CD14-positive monocyte (primary cell): ENCODE measurements around the gene HTR7. TPM values are rescaled to one million over a fixed set of nuclear protein-coding genes. Genes with fewer than 3 reads are reported as not detected.

ENCODE experiments used
- DNase-seq, 3 donors: peaks; one replicate each; pipeline ENCODE4 v3.0.0-alpha.2; 2011 to 2022
- H2AFZ ChIP-seq: 2 replicates; pipeline ENCODE4 v1.6.0; 2012; ENCODE audit warnings: mild to moderate bottlenecking, low read depth, low read length, inconsistent platforms; ENCODE audit not compliant: insufficient read depth, poor library complexity, severe bottlenecking
- H3K27ac ChIP-seq, 2 donors: 1 replicate in 1 of 2; 2 replicates in 1 of 2; pipeline ENCODE4 v1.5.1; 2012 to 2013; ENCODE audit warnings: low read length in 2 of 2, control low read depth in 1 of 2, inconsistent platforms in 1 of 2, low read depth in 1 of 2, mild to moderate bottlenecking in 1 of 2
- H3K27me3 ChIP-seq, 2 donors: one replicate each; pipeline versions ENCODE4 v1.6.0 to v1.6.1; 2011 to 2013; ENCODE audit warnings: low read length in 2 of 2; ENCODE audit not compliant: control insufficient read depth in 2 of 2, insufficient read depth in 2 of 2
- H3K36me3 ChIP-seq, 2 donors: replicated peaks in 1 of 2; 1 replicate in 1 of 2; 2 replicates in 1 of 2; pipeline versions ENCODE4 v1.5.1 to v1.6.1; 2012 to 2013; ENCODE audit warnings: low read length in 2 of 2, control low read depth in 1 of 2, inconsistent platforms in 1 of 2, mild to moderate bottlenecking in 1 of 2; ENCODE audit not compliant: insufficient read depth in 2 of 2, control insufficient read depth in 1 of 2
- H3K4me1 ChIP-seq, 2 donors: 1 replicate in 1 of 2; 2 replicates in 1 of 2; pipeline versions ENCODE4 v1.5.1 to v1.6.1; 2012 to 2013; ENCODE audit warnings: low read length in 2 of 2, control low read depth in 1 of 2, inconsistent platforms in 1 of 2, mild to moderate bottlenecking in 1 of 2, moderate library complexity in 1 of 2; ENCODE audit not compliant: insufficient read depth in 2 of 2, control insufficient read depth in 1 of 2
- H3K4me2 ChIP-seq: replicated peaks from 2 replicates; pipeline ENCODE3; 2012; ENCODE audit warnings: low read length, moderate library complexity, mild to moderate bottlenecking; ENCODE audit not compliant: poor library complexity, severe bottlenecking; ENCODE audit errors: extremely low read depth
- H3K4me3 ChIP-seq, 3 experiments: fragments of 200-600 bp in 1 of 3; sonication (generic) in 1 of 3; replicated peaks in 1 of 3; 1 replicate in 2 of 3; 2 replicates in 1 of 3; pipeline ENCODE4 v1.5.1; 2011 to 2013; ENCODE audit warnings: low read length in 3 of 3, mild to moderate bottlenecking in 3 of 3, control low read depth in 2 of 3, low read depth in 2 of 3, inconsistent platforms in 1 of 3, moderate library complexity in 1 of 3
- H3K79me2 ChIP-seq: 2 replicates; pipeline ENCODE4 v1.6.0; 2012; ENCODE audit warnings: mild to moderate bottlenecking, control low read depth, inconsistent platforms, low read length, moderate library complexity; ENCODE audit not compliant: insufficient read depth
- H3K9ac ChIP-seq: 2 replicates; pipeline ENCODE4 v1.6.0; 2017; ENCODE audit warnings: low read length, mild to moderate bottlenecking; ENCODE audit not compliant: insufficient read depth, poor library complexity, severe bottlenecking
- H3K9me3 ChIP-seq, 2 donors: replicated peaks in 1 of 2; 1 replicate in 1 of 2; 2 replicates in 1 of 2; pipeline versions ENCODE4 v1.5.1 to v1.6.1; 2012 to 2013; ENCODE audit warnings: low read length in 2 of 2, control low read depth in 1 of 2; ENCODE audit not compliant: control insufficient read depth in 1 of 2, insufficient read depth in 1 of 2
- H4K20me1 ChIP-seq: 2 replicates; pipeline ENCODE4 v1.6.0; 2012; ENCODE audit warnings: mild to moderate bottlenecking, low read length, control low read depth, moderate library complexity; ENCODE audit not compliant: insufficient read depth
- H3K27ac Mint-ChIP-seq, 7 donors: one replicate each; pipeline ENCODE4 v1.8.0; 2020; ENCODE audit warnings: mild to moderate bottlenecking in 7 of 7, mixed read lengths in 7 of 7, moderate library complexity in 6 of 7, inconsistent platforms in 2 of 7
- H3K27me3 Mint-ChIP-seq, 3 donors: one replicate each; pipeline ENCODE4 v1.8.0; 2021 to 2022; ENCODE audit warnings: low read depth in 3 of 3, mild to moderate bottlenecking in 3 of 3, mixed read lengths in 3 of 3, moderate library complexity in 3 of 3, inconsistent platforms in 1 of 3
- H3K36me3 Mint-ChIP-seq, 2 donors: one replicate each; pipeline ENCODE4 v1.8.0; 2020; ENCODE audit warnings: mixed read lengths in 2 of 2, inconsistent platforms in 1 of 2, mild to moderate bottlenecking in 1 of 2
- H3K4me1 Mint-ChIP-seq: one replicate; pipeline ENCODE4 v1.8.0; 2020; ENCODE audit warnings: mild to moderate bottlenecking, mixed read lengths
- H3K4me3 Mint-ChIP-seq, 2 donors: one replicate each; pipeline ENCODE4 v1.8.0; 2020; ENCODE audit warnings: mild to moderate bottlenecking in 2 of 2, mixed read lengths in 2 of 2, moderate library complexity in 1 of 2
- H3K9me3 Mint-ChIP-seq, 7 donors: one replicate each; pipeline ENCODE4 v1.8.0; 2020 to 2022; ENCODE audit warnings: mixed read lengths in 7 of 7, mild to moderate bottlenecking in 6 of 7, moderate library complexity in 6 of 7, inconsistent platforms in 2 of 7
- WGBS: methylation state at CpG from one replicate; pipeline ENCODE4 v1.1.5; 2013; ENCODE audit warnings: missing lambda C conversion rate; ENCODE audit not compliant: insufficient coverage; 5-methylcytosine and 5-hydroxymethylcytosine counted together
- intact Hi-C, 2 donors: fragments of 100-400 bp; cut with micrococcal nuclease; formaldehyde crosslinking; loops; one replicate each; pipeline versions ENCODE4 v1.15.0 to v1.15.1; 2023
- polyA plus RNA-seq, 3 donors: library from polyadenylated mRNA; depleted of rRNA in 1 of 3; unstranded in 2 of 3; stranded (reverse) in 1 of 3; fragments of 300-500 nt in 2 of 3; fragments of >200 nt in 1 of 3; fragmentation: Illumina TruSeq in 2 of 3; gene quantifications; 1 replicate in 2 of 3; 2 replicates in 1 of 3; pipeline ENCODE4 v1.2.3, GENCODE V29; 2012 to 2021
- small RNA-seq: library from RNA; depleted of rRNA; stranded (forward); fragments of <200 nt; gene quantifications from one replicate; pipeline ENCODE3, GENCODE V24; 2012; ENCODE audit warnings: low read depth; ENCODE audit not compliant: insufficient read length
- TF ChIP-seq, protein P1 (sequence below): fragments of 200-600 bp; IDR thresholded peaks from one replicate; pipeline ENCODE4 v1.8.0; 2022; ENCODE audit warnings: antibody characterized with exemption, mild to moderate bottlenecking

The HTR7 gene
- polyA plus RNA-seq, 3 donors: 0.95 to 1.6 (median 1.1) TPM

DNA sequence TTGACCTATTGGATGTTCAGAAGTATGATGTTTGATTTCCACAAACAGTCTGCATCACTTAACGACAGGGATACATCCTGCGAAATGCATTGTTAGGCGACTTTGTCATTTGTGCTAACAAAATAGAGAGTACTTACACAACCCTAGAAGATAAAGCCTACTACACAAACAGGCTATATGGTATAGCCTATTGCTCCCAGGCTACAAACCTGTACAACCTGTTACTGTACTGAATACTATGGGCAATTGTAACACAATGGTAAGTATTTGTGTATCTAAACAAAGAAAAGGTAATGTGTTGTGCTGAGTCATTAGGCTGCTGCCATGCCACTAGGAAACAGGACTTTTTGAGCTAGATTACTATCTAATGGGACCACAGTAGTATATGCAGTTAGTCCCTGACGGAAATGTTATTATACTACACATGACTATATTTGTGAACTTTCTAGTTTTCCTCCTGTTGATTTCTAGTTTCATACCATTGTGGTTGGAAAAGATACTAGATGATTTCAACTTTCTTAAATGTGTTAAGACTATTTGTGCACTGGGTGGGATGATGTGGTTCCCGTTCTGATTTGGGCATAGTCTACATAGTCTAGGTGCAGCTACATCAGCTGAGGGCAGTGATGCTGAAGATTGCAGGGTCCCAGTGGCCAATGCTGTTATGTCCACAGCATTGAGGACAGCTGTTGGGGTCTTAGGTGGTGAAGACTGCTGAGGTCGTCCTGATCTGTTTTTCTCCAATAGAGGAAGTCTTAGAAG is 161.7 kb downstream of the HTR7 start:
- intact Hi-C loops: no loop called here
- Mint-ChIP-seq H3K27me3 (peaks cover 0 to 4% (median 2%) of the 10 kb centered on the region in 3 donors), H3K36me3 (no peaks in the 10 kb centered on the region), H3K9me3 (peaks cover 0 to 10% (median 5%) of the 10 kb centered on the region in 7 donors), H3K4me1 (no peaks in the 10 kb centered on the region), H3K4me3 (no peak overlapping the region), H3K27ac (no peak overlapping the region)
- H3K27ac ChIP-seq: no peak overlapping the region
- H4K20me1 ChIP-seq: no peaks in the 10 kb centered on the region
- DNase-seq: no peak
- no peaks in the 10 kb centered on the region for H3K4me1 ChIP-seq
- H3K4me2 ChIP-seq: no peak overlapping the region
- peaks cover 0 to 9% of the 10 kb centered on the region in 2 donors for H3K9me3 ChIP-seq
- 63% methylated on average over 4 of the region's 6 CpGs for WGBS
- no peak overlapping the region for H2AFZ ChIP-seq
- H3K9ac ChIP-seq: no peak overlapping the region
- H3K27me3 ChIP-seq: no peaks in the 10 kb centered on the region
- H3K36me3 ChIP-seq: no peaks in the 10 kb centered on the region
- no peaks in the 10 kb centered on the region for H3K79me2 ChIP-seq
- H3K4me3 ChIP-seq: no peak overlapping the region
- TF ChIP-seq, protein P1, sequence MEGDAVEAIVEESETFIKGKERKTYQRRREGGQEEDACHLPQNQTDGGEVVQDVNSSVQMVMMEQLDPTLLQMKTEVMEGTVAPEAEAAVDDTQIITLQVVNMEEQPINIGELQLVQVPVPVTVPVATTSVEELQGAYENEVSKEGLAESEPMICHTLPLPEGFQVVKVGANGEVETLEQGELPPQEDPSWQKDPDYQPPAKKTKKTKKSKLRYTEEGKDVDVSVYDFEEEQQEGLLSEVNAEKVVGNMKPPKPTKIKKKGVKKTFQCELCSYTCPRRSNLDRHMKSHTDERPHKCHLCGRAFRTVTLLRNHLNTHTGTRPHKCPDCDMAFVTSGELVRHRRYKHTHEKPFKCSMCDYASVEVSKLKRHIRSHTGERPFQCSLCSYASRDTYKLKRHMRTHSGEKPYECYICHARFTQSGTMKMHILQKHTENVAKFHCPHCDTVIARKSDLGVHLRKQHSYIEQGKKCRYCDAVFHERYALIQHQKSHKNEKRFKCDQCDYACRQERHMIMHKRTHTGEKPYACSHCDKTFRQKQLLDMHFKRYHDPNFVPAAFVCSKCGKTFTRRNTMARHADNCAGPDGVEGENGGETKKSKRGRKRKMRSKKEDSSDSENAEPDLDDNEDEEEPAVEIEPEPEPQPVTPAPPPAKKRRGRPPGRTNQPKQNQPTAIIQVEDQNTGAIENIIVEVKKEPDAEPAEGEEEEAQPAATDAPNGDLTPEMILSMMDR: no peak

Small RNA genes lying within 50 kb of the gene (small RNA-seq; reads per million reads assigned to genes)
- gene RF00019: not detected

Other genes starting within 250 kb of the HTR7 start
- gene RPP30, start 13.9 kb upstream of the HTR7 start, polyA plus RNA-seq: 10 to 100 TPM; 24.9 to 42.9 (median 40.3) TPM
- gene ANKRD1, start 63.0 kb upstream of the HTR7 start, polyA plus RNA-seq: not detected